ENCODE measurements around the gene KCNJ5. TPM values are rescaled to one million over a fixed set of nuclear protein-coding genes. Genes with fewer than 3 reads are reported as not detected.
"Not testable (repeated sequence)": the region's sequence is repeated elsewhere in the genome, so short reads cannot be mapped to it uniquely, and the experiment has no call there.

The KCNJ5 gene
- total RNA-seq, 2 donors from 2014 or later, result 3.5 to 6.9 TPM

DNA sequence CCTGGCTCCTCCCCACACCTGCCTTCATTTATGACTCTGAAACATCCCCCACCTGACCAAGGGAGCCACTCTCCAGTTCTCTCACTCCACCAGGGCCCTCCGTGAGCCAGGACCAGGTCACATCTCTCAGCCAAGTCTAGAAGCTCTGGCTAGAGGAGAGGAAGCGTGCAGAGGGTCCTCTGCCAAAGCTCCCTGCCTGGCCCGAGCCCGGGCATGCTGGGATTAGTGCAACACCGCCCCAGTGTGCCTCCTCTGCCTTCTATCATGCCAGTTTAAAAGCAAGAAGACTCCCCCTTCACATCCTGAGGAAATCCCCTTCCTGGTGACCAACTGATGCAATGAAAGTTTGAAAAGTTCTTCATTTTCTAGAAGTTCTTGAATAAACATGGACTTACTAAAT is 28.1 kb downstream of the KCNJ5 start:
- H3K27me3 ChIP-seq (replicated peaks; ENCODE audit: insufficient read depth), result no peaks in the 10 kb centered on the region
- ATAC-seq (ENCODE audit: insufficient number of reproducible peaks, low FRiP score, low read depth), result no peak
- TF ChIP-seq, protein P1, sequence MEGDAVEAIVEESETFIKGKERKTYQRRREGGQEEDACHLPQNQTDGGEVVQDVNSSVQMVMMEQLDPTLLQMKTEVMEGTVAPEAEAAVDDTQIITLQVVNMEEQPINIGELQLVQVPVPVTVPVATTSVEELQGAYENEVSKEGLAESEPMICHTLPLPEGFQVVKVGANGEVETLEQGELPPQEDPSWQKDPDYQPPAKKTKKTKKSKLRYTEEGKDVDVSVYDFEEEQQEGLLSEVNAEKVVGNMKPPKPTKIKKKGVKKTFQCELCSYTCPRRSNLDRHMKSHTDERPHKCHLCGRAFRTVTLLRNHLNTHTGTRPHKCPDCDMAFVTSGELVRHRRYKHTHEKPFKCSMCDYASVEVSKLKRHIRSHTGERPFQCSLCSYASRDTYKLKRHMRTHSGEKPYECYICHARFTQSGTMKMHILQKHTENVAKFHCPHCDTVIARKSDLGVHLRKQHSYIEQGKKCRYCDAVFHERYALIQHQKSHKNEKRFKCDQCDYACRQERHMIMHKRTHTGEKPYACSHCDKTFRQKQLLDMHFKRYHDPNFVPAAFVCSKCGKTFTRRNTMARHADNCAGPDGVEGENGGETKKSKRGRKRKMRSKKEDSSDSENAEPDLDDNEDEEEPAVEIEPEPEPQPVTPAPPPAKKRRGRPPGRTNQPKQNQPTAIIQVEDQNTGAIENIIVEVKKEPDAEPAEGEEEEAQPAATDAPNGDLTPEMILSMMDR (IDR thresholded peaks at IDR 0.05), result no peak

GRCh38 chr11:128919635-128920034 is 28.5 kb downstream of the KCNJ5 start:
- not testable (repeated sequence) for H3K27me3 ChIP-seq (replicated peaks; ENCODE audit: insufficient read depth); H3K4me1 ChIP-seq (ENCODE audit: control insufficient read depth in 1 of 2, low read depth in 2 of 2); H3K27ac ChIP-seq; DNase-seq (ENCODE audit: low spot score); H3K4me3 ChIP-seq; ATAC-seq (ENCODE audit: insufficient number of reproducible peaks, low FRiP score, low read depth); H3K36me3 ChIP-seq; H3K9me3 ChIP-seq

More for the DNA sequence above, 28.1 kb downstream of the KCNJ5 start:
- no peaks in the 10 kb centered on the region for H3K36me3 ChIP-seq
- H3K9me3 ChIP-seq, result no peaks in the 10 kb centered on the region
- no peak overlapping the region for H3K27ac ChIP-seq
- H3K4me1 ChIP-seq (ENCODE audit: control insufficient read depth in 1 of 2, low read depth in 2 of 2), result peaks cover 0 to 8% of the 10 kb centered on the region in 2 donors
- no peak for DNase-seq (ENCODE audit: low spot score)
- H3K4me3 ChIP-seq, result no peak overlapping the region

DNA sequence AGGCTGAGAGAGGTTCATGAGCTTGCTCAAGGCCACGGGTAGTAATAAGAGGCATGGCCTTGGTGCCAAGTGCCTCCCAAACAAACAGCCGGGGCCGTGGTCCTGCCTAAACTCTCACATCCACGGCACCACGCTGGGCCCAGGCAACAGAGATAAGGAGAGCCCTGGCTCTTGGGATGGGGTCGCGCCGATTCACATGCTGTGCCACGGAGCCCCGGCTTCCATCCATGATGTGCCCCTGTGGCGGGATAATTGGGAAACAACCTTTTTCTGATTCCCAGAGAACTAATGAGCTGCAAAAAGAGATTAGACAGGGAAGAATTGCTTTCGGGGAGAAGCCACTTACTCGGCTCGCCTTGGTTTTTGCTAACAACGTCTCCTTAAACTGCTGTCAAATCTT is 29.5 kb downstream of the KCNJ5 start:
- ATAC-seq (ENCODE audit: insufficient number of reproducible peaks, low FRiP score, low read depth), result no peak
- Histone ChIP-seq H3K27me3 (replicated peaks; ENCODE audit: insufficient read depth) (no peaks in the 10 kb centered on the region), H3K9me3 (no peaks in the 10 kb centered on the region), H3K27ac (no peak overlapping the region), H3K4me3 (no peak overlapping the region), H3K36me3 (no peaks in the 10 kb centered on the region), H3K4me1 (ENCODE audit: control insufficient read depth in 1 of 2, low read depth in 2 of 2) (no peaks in the 10 kb centered on the region)
- TF ChIP-seq, protein P1 (IDR thresholded peaks at IDR 0.05), result no peak
- no peak for DNase-seq (ENCODE audit: low spot score)

- no peaks in the 10 kb centered on the region for H3K36me3 ChIP-seq
- DNase-seq (ENCODE audit: low spot score), result no peak
- ATAC-seq (ENCODE audit: insufficient number of reproducible peaks, low FRiP score, low read depth), result no peak
- no peak overlapping the region for H3K4me3 ChIP-seq
- H3K4me1 ChIP-seq (ENCODE audit: control insufficient read depth in 1 of 2, low read depth in 2 of 2), result no peaks in the 10 kb centered on the region
- no peaks in the 10 kb centered on the region for H3K27me3 ChIP-seq (replicated peaks; ENCODE audit: insufficient read depth)
- TF ChIP-seq, protein P1 (IDR thresholded peaks at IDR 0.05), result no peak
- H3K27ac ChIP-seq, result no peak overlapping the region
- no peaks in the 10 kb centered on the region for H3K9me3 ChIP-seq
These were observed 30.6 kb downstream of the KCNJ5 start for GRCh38 chr11:128921793-128922192.

GRCh38 chr11:128924104-128924503 is 32.9 kb downstream of the KCNJ5 start:
- ATAC-seq (ENCODE audit: insufficient number of reproducible peaks, low FRiP score, low read depth) (no peak), DNase-seq (ENCODE audit: low spot score) (no peak)
- Histone ChIP-seq H3K27me3 (replicated peaks; ENCODE audit: insufficient read depth) (no peaks in the 10 kb centered on the region), H3K36me3 (no peaks in the 10 kb centered on the region), H3K4me1 (ENCODE audit: control insufficient read depth in 1 of 2, low read depth in 2 of 2) (no peaks in the 10 kb centered on the region), H3K4me3 (no peak overlapping the region), H3K9me3 (no peaks in the 10 kb centered on the region), H3K27ac (no peak overlapping the region)
- TF ChIP-seq, protein P1 (IDR thresholded peaks at IDR 0.05), result no peak

DNA sequence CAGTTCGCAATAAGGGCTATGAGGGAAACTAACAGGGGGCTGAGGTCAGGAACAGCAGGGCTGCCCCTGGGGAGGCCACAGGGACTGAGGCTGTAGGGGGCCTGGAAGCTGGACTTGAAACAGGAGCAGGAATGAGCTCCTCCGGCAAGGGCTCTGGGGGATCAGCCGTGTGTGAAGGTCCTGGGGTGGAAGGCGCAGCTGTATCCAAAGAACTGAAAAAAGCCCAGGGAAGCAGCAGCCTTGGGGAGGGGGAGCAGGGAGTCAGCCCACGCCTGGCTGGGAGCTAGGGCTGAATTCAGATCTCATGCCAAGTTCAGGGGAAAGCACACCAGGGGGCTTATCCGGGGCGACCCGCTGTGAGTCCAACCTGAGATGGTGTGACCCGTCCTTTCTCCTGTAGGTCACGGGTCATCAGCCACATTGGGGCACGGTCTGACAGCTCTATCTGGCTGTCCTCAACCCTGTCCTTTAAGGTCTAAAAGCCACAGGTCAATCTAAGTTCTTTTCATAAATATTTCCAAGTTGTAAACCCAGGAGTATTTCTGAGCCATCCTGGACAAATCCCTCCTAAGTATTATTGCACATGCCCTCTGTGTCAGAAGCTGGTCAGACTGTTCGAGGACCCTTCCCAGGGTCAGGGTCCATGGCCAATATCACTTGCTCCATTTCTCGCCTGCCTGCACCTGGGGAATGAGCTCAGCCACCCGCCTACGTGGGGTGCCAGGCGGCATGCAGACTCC is 33.5 kb downstream of the KCNJ5 start:
- Histone ChIP-seq H3K9me3 (no peaks in the 10 kb centered on the region), H3K27ac (no peak overlapping the region), H3K4me3 (no peak overlapping the region), H3K27me3 (replicated peaks; ENCODE audit: insufficient read depth) (no peaks in the 10 kb centered on the region), H3K36me3 (no peaks in the 10 kb centered on the region), H3K4me1 (ENCODE audit: control insufficient read depth in 1 of 2, low read depth in 2 of 2) (no peaks in the 10 kb centered on the region)
- DNase-seq (ENCODE audit: low spot score) (no peak), ATAC-seq (ENCODE audit: insufficient number of reproducible peaks, low FRiP score, low read depth) (no peak)
- TF ChIP-seq, protein P1 (IDR thresholded peaks at IDR 0.05), result no peak

Measured in thoracic aorta (tissue), 2 donors.